Stimulated activated CD8-positive, alpha-beta memory T cell treated with anti-CD3 and anti-CD28 coated beads, Interleukin-12 subunit alpha, Interleukin-12 subunit beta, amount 100 ng/mL, for 24 hours (primary cell): Measurements from ENCODE around the gene FXYD5.
"Not testable (repeated sequence)": the region's sequence is repeated elsewhere in the genome, so short reads cannot be mapped to it uniquely, and the experiment has no call there.

ENCODE experiments used
- DNase-seq: peaks from one replicate; pipeline ENCODE4 v3.0.0-alpha.2; 2020; ENCODE audit errors: extremely low read depth

FXYD5 gene

GRCh38 chr19:35119578-35120155 is 34.9 kb upstream of the FXYD5 start:
- no peak for DNase-seq

GRCh38 chr19:35120492-35120891 is 34.0 kb upstream of the FXYD5 start:
- no peak for DNase-seq

GRCh38 chr19:35120898-35121297 is 33.6 kb upstream of the FXYD5 start:
- no peak for DNase-seq

GRCh38 chr19:35122687-35123551 is 31.6 kb upstream of the FXYD5 start:
- no peak for DNase-seq

GRCh38 chr19:35123573-35123972 is 31.0 kb upstream of the FXYD5 start:
- no peak for DNase-seq

GRCh38 chr19:35124098-35125060 is 30.2 kb upstream of the FXYD5 start:
- DNase-seq = peak; percentile 69

GRCh38 chr19:35125270-35125717 is 29.2 kb upstream of the FXYD5 start:
- DNase-seq = no peak

- DNase-seq = no peak
Measured at GRCh38 chr19:35125749-35126623, 28.5 kb upstream of the FXYD5 start.

- no peak for DNase-seq
Measured at GRCh38 chr19:35126624-35126959, 27.9 kb upstream of the FXYD5 start.

GRCh38 chr19:35127871-35128270 is 26.7 kb upstream of the FXYD5 start:
- DNase-seq = no peak

GRCh38 chr19:35128398-35129057 is 26.0 kb upstream of the FXYD5 start:
- DNase-seq = no peak

- not testable (repeated sequence) for DNase-seq
Measured at GRCh38 chr19:35129724-35130274, 24.7 kb upstream of the FXYD5 start.

GRCh38 chr19:35130761-35131720 is 23.5 kb upstream of the FXYD5 start:
- DNase-seq = no peak

- no peak for DNase-seq
Measured at GRCh38 chr19:35132254-35132653, 22.3 kb upstream of the FXYD5 start.

GRCh38 chr19:35133826-35134225 is 20.7 kb upstream of the FXYD5 start:
- no peak for DNase-seq

GRCh38 chr19:35134601-35135242 is 19.8 kb upstream of the FXYD5 start, which contains the start of gene LGI4:
Gene LGI4 (minus strand): TSS chr19:35135059. CDS start chr19:35134680, 379 bp downstream.
- no peak for DNase-seq

GRCh38 chr19:35135389-35135909 is 19.1 kb upstream of the FXYD5 start:
- DNase-seq = no peak

GRCh38 chr19:35136231-35136630 is 18.3 kb upstream of the FXYD5 start:
- DNase-seq = no peak
